DND-41 (cell line): ENCODE results near the gene EXD3.

ENCODE experiments used
- ATAC-seq: fragments of 200-7000 bp; cut with Tn5 transposase; 3 replicates; pipeline ENCODE4 v1.9.1; 2021; ENCODE audit warnings: low read depth; ENCODE audit not compliant: insufficient read depth
- DNase-seq: peaks from one replicate; pipeline ENCODE4 v3.0.0-alpha.2; 2020
- H2AFZ ChIP-seq: 2 replicates; pipeline ENCODE4 v1.6.0; 2012; ENCODE audit warnings: low read depth, low read length
- H3K27ac ChIP-seq: 2 replicates; pipeline ENCODE4 v1.5.1; 2012; ENCODE audit warnings: low read length, inconsistent platforms
- H3K27me3 ChIP-seq: fragments of 200-600 bp; sonication (generic); 2 replicates; pipeline ENCODE4 v1.6.0; 2012; ENCODE audit warnings: low read length, mild to moderate bottlenecking, inconsistent platforms; ENCODE audit not compliant: insufficient read depth, poor library complexity
- H3K36me3 ChIP-seq: 2 replicates; pipeline ENCODE4 v1.5.1; 2012; ENCODE audit warnings: low read length, inconsistent platforms; ENCODE audit not compliant: insufficient read depth
- H3K4me1 ChIP-seq: 2 replicates; pipeline ENCODE4 v1.5.1; 2012; ENCODE audit warnings: mild to moderate bottlenecking, low read length; ENCODE audit not compliant: insufficient read depth
- H3K4me2 ChIP-seq: 2 replicates; pipeline ENCODE4 v1.6.0; 2012; ENCODE audit warnings: mild to moderate bottlenecking, moderate library complexity, low read length, inconsistent platforms; ENCODE audit not compliant: insufficient read depth
- H3K4me3 ChIP-seq, 2 experiments: fragments of 200-600 bp in 1 of 2; shearing (Covaris generic) in 1 of 2; 2 replicates each; pipeline ENCODE4 v1.5.1; 2012 to 2016; ENCODE audit warnings: inconsistent platforms in 2 of 2, low read length in 2 of 2, mild to moderate bottlenecking in 2 of 2, low read depth in 1 of 2, moderate library complexity in 1 of 2
- H3K79me2 ChIP-seq: 2 replicates; pipeline ENCODE4 v1.6.0; 2012; ENCODE audit warnings: low read length, inconsistent platforms; ENCODE audit not compliant: insufficient read depth
- H3K9ac ChIP-seq: 2 replicates; pipeline ENCODE4 v1.6.0; 2012; ENCODE audit warnings: low read depth, mild to moderate bottlenecking, inconsistent platforms, low read length, moderate library complexity
- H3K9me3 ChIP-seq: 2 replicates; pipeline ENCODE4 v1.5.1; 2012; ENCODE audit warnings: low read length, moderate library complexity, mild to moderate bottlenecking, inconsistent platforms; ENCODE audit not compliant: insufficient read depth, severe bottlenecking
- H4K20me1 ChIP-seq: 2 replicates; pipeline ENCODE4 v1.6.0; 2012; ENCODE audit warnings: low read length; ENCODE audit not compliant: insufficient read depth
- EZH2 ChIP-seq: IDR thresholded peaks from 3 replicates; pipeline ENCODE4 v1.6.1; 2012; ENCODE audit warnings: borderline replicate concordance, low read depth, mild to moderate bottlenecking, moderate library complexity, low read length, inconsistent platforms; ENCODE audit not compliant: severe bottlenecking
- TF ChIP-seq, protein P1 (sequence below): IDR thresholded peaks from 2 replicates; pipeline ENCODE4 v1.5.1; 2012; ENCODE audit warnings: borderline replicate concordance, low read length, moderate library complexity, mild to moderate bottlenecking; ENCODE audit not compliant: poor library complexity, severe bottlenecking; ENCODE audit errors: extremely low read depth

EXD3 gene

DNA sequence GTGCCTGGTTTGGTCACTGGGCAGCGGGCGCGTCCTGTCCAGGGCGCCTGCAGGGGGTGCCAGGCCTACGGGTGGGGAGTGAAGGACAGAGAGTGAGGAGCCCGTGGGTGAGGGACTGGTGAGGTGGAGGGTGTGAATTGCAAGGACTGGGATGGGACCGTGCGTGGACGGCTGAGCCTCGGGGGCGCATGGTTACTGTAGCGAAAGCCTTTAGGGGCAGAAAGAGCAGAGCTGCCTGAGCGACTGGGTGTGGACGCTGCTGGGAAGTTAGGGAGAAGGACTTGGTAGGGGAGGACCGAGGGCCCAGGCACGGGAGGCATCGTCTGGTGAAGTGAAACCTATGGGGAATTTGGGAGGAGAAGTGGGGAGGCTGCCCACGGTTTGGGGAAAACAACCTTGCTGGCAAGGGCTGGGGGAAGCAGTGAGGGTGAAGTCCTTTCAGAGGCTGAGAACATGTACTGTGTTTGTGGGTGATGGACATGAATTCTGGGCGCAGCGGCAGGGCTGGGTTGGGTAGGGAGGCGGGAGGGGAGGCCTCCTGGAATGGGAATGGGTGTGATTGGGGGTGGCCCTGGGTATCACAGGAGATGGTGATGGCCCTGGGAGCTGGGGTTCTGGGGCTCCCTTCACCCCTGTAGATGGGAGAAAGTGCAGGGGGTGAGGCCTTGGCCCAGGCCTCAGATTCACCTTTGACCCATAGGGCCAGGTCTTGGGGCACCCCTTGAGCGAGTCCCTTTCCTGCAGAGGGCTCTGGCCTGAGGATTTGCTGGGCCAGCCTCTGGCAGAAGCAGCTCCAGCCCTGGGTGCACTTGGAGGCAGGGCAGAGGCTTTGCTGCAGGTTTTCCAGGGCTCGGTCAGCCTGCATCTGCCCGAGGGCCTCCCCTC lies 147.1 kb downstream of the EXD3 start:
- Histone ChIP-seq H3K9me3 (no peaks in the 10 kb centered on the region), H3K79me2 (0 out of 2 replicates have a peak, but pooled peaks cover 2% of the 10 kb centered on the region), H3K4me2 (no peak overlapping the region), H3K9ac (no peak overlapping the region), H3K27ac (no peak overlapping the region), H3K36me3 (peaks cover 21% of the 10 kb centered on the region), H3K27me3 (no peaks in the 10 kb centered on the region), H3K4me1 (no peaks in the 10 kb centered on the region), H3K4me3 (no peak overlapping the region), H2AFZ (no peak overlapping the region), H4K20me1 (peaks cover 34% of the 10 kb centered on the region)
- no peak for ATAC-seq
- TF ChIP-seq, protein P1, sequence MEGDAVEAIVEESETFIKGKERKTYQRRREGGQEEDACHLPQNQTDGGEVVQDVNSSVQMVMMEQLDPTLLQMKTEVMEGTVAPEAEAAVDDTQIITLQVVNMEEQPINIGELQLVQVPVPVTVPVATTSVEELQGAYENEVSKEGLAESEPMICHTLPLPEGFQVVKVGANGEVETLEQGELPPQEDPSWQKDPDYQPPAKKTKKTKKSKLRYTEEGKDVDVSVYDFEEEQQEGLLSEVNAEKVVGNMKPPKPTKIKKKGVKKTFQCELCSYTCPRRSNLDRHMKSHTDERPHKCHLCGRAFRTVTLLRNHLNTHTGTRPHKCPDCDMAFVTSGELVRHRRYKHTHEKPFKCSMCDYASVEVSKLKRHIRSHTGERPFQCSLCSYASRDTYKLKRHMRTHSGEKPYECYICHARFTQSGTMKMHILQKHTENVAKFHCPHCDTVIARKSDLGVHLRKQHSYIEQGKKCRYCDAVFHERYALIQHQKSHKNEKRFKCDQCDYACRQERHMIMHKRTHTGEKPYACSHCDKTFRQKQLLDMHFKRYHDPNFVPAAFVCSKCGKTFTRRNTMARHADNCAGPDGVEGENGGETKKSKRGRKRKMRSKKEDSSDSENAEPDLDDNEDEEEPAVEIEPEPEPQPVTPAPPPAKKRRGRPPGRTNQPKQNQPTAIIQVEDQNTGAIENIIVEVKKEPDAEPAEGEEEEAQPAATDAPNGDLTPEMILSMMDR: no peak
- no peak for TF ChIP-seq EZH2
- no peak for DNase-seq

DNA sequence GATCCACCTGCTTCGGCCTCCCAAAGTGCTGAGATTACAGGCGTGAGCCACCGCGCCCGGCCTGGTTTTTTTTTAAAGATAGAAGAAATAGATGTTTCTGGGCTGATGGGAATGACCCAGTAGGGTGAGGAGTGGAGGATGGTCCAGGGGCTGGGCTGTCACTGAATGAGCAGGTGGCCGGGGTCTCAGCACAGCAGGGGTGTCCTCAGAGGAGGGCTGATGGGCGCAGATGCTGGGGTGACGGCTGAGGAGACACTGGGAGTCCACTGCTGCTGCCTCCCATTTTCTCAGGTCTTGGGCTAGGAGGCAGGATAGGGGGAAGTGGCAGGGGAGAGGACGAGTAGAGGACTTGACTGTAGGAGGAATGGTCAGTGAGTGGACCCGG lies 147.8 kb downstream of the EXD3 start:
- no peaks in the 10 kb centered on the region for H3K4me1 ChIP-seq
- H3K9ac ChIP-seq: no peak overlapping the region
- H3K9me3 ChIP-seq: no peaks in the 10 kb centered on the region
- no peak overlapping the region for H3K4me3 ChIP-seq
- H3K36me3 ChIP-seq: peaks cover 23% of the 10 kb centered on the region
- no peak overlapping the region for H3K4me2 ChIP-seq
- no peak overlapping the region for H3K27ac ChIP-seq
- no peak overlapping the region for H2AFZ ChIP-seq
- no peaks in the 10 kb centered on the region for H3K27me3 ChIP-seq
- TF ChIP-seq EZH2: no peak
- TF ChIP-seq, protein P1: no peak
- DNase-seq (no peak), ATAC-seq (no peak)
- peaks cover 35% of the 10 kb centered on the region for H4K20me1 ChIP-seq
- H3K79me2 ChIP-seq: 0 out of 2 replicates have a peak, but pooled peaks cover 2% of the 10 kb centered on the region

DNA sequence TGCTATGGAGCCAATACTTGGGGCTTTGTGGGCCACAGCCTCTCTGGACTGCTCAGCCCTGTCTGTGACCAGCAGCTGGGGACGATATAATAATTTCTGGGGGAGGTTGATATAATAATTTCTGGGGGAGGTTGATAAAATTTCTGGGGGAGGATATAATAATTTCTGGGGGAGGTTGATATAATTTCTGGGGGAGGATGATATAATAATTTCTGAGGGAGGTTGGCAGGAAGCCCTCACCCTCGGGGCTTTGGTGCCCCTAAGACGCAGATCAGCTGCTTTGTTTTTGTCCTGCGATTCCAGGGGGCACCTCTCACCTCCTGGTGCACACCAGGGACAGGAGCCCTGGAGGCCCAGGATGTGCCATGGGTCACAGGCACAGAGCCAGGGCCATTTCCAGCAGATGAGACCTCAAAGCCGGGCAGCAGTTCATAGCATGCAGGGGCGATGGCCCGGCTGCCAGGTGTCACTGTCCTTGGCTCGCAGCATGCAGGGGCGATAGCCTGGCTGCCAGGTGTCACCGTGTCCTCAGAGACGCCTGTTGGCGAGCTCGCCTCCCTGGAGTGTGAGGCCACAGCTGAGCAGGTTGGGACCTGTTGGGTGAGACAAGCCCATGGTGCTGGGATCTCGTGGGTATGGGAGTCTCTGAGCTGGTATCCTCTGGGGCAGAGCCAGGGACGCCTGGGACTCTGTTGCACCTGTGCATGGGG lies 149.2 kb downstream of the EXD3 start:
- Histone ChIP-seq H3K79me2 (0 out of 2 replicates have a peak, but pooled peaks cover 2% of the 10 kb centered on the region), H3K27ac (no peak overlapping the region), H3K9me3 (no peaks in the 10 kb centered on the region), H3K36me3 (peaks cover 32% of the 10 kb centered on the region), H3K4me1 (no peaks in the 10 kb centered on the region), H3K27me3 (no peaks in the 10 kb centered on the region), H3K9ac (no peak overlapping the region), H4K20me1 (peaks cover 37% of the 10 kb centered on the region), H3K4me2 (no peak overlapping the region), H2AFZ (no peak overlapping the region), H3K4me3 (no peak overlapping the region)
- no peak for ATAC-seq
- DNase-seq: no peak
- TF ChIP-seq, protein P1: no peak
- TF ChIP-seq EZH2: no peak
